Effector memory CD8-positive, alpha-beta T cell (primary cell): ENCODE results near the gene TMEM212.
"Not testable (repeated sequence)": the region's sequence is repeated elsewhere in the genome, so short reads cannot be mapped to it uniquely, and the experiment has no call there.

Experiments used
- ATAC-seq: fragments of 150-1000 bp; cut with Tn5 transposase; replicated peaks from 2 replicates; pipeline ENCODE4 v1.10.0; 2021; ENCODE audit warnings: mild to moderate bottlenecking, moderate library complexity
- DNase-seq, 3 experiments: peaks; one replicate each; pipeline ENCODE4 v3.0.0; 2021
- H3K27ac Mint-ChIP-seq, 2 donors: one replicate each; pipeline ENCODE4 v1.8.0; 2022; ENCODE audit warnings: mild to moderate bottlenecking in 2 of 2, mixed read lengths in 2 of 2, moderate library complexity in 2 of 2
- H3K27me3 Mint-ChIP-seq, 2 donors: one replicate each; pipeline ENCODE4 v1.8.0; 2022; ENCODE audit warnings: mixed read lengths in 2 of 2
- H3K36me3 Mint-ChIP-seq: one replicate; pipeline ENCODE4 v1.8.0; 2022; ENCODE audit warnings: mild to moderate bottlenecking, moderate library complexity, mixed read lengths; ENCODE audit not compliant: insufficient read depth
- H3K4me1 Mint-ChIP-seq, 2 donors: one replicate each; pipeline ENCODE4 v1.8.0; 2022; ENCODE audit warnings: low read depth in 2 of 2, mixed read lengths in 2 of 2
- H3K4me3 Mint-ChIP-seq, 2 donors: one replicate each; pipeline ENCODE4 v1.8.0; 2022; ENCODE audit warnings: mild to moderate bottlenecking in 2 of 2, mixed read lengths in 2 of 2, moderate library complexity in 2 of 2
- H3K9me3 Mint-ChIP-seq, 2 donors: one replicate each; pipeline ENCODE4 v1.8.0; 2022; ENCODE audit warnings: mixed read lengths in 2 of 2

TMEM212 gene

GRCh38 chr3:171906503-171906902, 63.4 kb downstream of the TMEM212 start:
- not testable (repeated sequence) for H3K27me3 Mint-ChIP-seq, DNase-seq, ATAC-seq, H3K36me3 Mint-ChIP-seq, H3K4me1 Mint-ChIP-seq, H3K4me3 Mint-ChIP-seq, H3K9me3 Mint-ChIP-seq, H3K27ac Mint-ChIP-seq

GRCh38 chr3:171906951-171907676, 64.0 kb downstream of the TMEM212 start:
- DNase-seq (no peak), ATAC-seq (no peak)
- Mint-ChIP-seq H3K4me1 (no peaks in the 10 kb centered on the region), H3K36me3 (no peaks in the 10 kb centered on the region), H3K4me3 (no peak overlapping the region), H3K27me3 (peaks cover 0 to 2% of the 10 kb centered on the region in 2 donors), H3K27ac (no peak overlapping the region), H3K9me3 (no peaks in the 10 kb centered on the region)

DNA sequence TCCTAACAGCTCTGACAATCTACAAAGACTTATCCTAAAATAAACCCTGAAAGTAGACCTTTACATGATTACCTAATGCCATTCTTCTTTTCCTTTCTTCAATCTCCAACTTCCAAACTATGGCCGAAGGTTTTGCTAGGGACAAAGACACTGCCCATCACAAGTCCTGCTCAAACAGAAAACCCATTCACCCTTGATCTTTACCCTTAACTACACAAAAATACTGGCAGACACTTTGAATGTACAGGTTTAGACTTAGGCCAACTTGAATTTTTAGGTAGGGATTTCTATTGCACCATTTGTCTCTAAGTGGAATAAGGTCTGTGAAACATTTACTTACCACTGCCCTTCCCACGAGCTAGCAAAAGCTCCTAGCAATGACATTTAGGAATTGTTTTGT, 64.6 kb downstream of the TMEM212 start:
- DNase-seq (no peak), ATAC-seq (no peak)
- no peaks in the 10 kb centered on the region for H3K36me3 Mint-ChIP-seq
- no peak overlapping the region for H3K27ac Mint-ChIP-seq
- H3K27me3 Mint-ChIP-seq = no peaks in the 10 kb centered on the region
- no peaks in the 10 kb centered on the region for H3K4me1 Mint-ChIP-seq
- H3K4me3 Mint-ChIP-seq = no peak overlapping the region
- no peaks in the 10 kb centered on the region for H3K9me3 Mint-ChIP-seq

DNA sequence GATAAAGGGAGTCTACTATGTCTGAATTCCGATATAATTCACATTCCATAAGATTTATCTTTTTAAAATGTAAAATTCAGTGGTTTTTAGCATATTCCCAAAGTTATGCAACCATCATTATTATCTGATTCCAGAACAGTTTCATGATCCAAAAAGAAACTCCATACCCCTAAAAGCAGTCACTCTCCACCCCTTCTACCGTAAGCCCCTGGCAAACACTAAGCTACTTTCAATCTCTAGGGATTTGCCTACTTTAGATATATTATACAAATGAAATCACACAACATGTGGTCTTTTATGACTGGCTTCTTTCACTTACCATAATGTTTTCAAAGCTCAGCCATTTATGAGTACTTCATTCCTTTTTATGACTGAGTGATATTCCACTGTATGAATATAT, 65.6 kb downstream of the TMEM212 start:
- ATAC-seq (no peak), DNase-seq (no peak)
- no peak overlapping the region for H3K27ac Mint-ChIP-seq
- no peaks in the 10 kb centered on the region for H3K9me3 Mint-ChIP-seq
- H3K27me3 Mint-ChIP-seq = peaks cover 2 to 3% of the 10 kb centered on the region in 2 donors
- H3K4me1 Mint-ChIP-seq = no peaks in the 10 kb centered on the region
- H3K4me3 Mint-ChIP-seq = no peak overlapping the region
- H3K36me3 Mint-ChIP-seq = no peaks in the 10 kb centered on the region
